Measurements from ENCODE around the gene UBE2L5.

Gene UBE2L5

GRCh38 chr13:30477346-30478195 is 55.3 kb downstream of the UBE2L5 start:
- no peak for DNase-seq (ENCODE audit: low spot score)
